Hematopoietic multipotent progenitor cell treated with erythropoietin and hydrocortisone succinate and interleukin-3 and kit ligand, for 17 days (in vitro differentiated cells): ENCODE results near the gene GPRIN3.
"Not testable (repeated sequence)": the region's sequence is repeated elsewhere in the genome, so short reads cannot be mapped to it uniquely, and the experiment has no call there.

Source experiments
- DNase-seq: peaks from one replicate; pipeline ENCODE4 v3.0.0-alpha.2; 2015; ENCODE audit warnings: low spot score

The GPRIN3 gene

GRCh38 chr4:89311433-89311832 is 3.8 kb upstream of the GPRIN3 start:
- DNase-seq, result no peak

GRCh38 chr4:89309154-89309553 is 1.6 kb upstream of the GPRIN3 start:
- DNase-seq, result not testable (repeated sequence)

- DNase-seq, result no peak
Observed at GRCh38 chr4:89308161-89308500, 531 bp upstream of the GPRIN3 start.

- no peak for DNase-seq
Observed at GRCh38 chr4:89307178-89307445, 488 bp downstream of the GPRIN3 start.

- DNase-seq, result no peak
Observed at GRCh38 chr4:89306486-89307177, 968 bp downstream of the GPRIN3 start.

- no peak for DNase-seq
Observed at GRCh38 chr4:89305712-89306437, 1.7 kb downstream of the GPRIN3 start.

- DNase-seq, result no peak
Observed at GRCh38 chr4:89305028-89305427, 2.6 kb downstream of the GPRIN3 start.

GRCh38 chr4:89303814-89304388 is 3.7 kb downstream of the GPRIN3 start:
- DNase-seq, result no peak

- DNase-seq, result no peak
Observed at GRCh38 chr4:89303177-89303576, 4.4 kb downstream of the GPRIN3 start.

- no peak for DNase-seq
Observed at GRCh38 chr4:89301902-89302301, 5.7 kb downstream of the GPRIN3 start.

GRCh38 chr4:89301003-89301402 is 6.6 kb downstream of the GPRIN3 start:
- DNase-seq, result no peak

- no peak for DNase-seq
Observed at GRCh38 chr4:89300499-89300898, 7.1 kb downstream of the GPRIN3 start.

- no peak for DNase-seq
Observed at GRCh38 chr4:89300060-89300459, 7.5 kb downstream of the GPRIN3 start.

- DNase-seq, result peak; percentile 11
Observed at GRCh38 chr4:89299153-89299791, 8.3 kb downstream of the GPRIN3 start.

GRCh38 chr4:89298788-89299152 is 8.8 kb downstream of the GPRIN3 start:
- no peak for DNase-seq

GRCh38 chr4:89298155-89298554 is 9.4 kb downstream of the GPRIN3 start:
- DNase-seq, result no peak

- no peak for DNase-seq
Observed at GRCh38 chr4:89296896-89297295, 10.7 kb downstream of the GPRIN3 start.

GRCh38 chr4:89296399-89296798 is 11.2 kb downstream of the GPRIN3 start:
- DNase-seq, result no peak

- DNase-seq, result no peak
Observed at GRCh38 chr4:89295415-89295927, 12.1 kb downstream of the GPRIN3 start.

- DNase-seq, result no peak
Observed at GRCh38 chr4:89294573-89295269, 12.9 kb downstream of the GPRIN3 start.

- DNase-seq, result no peak
Observed at GRCh38 chr4:89293299-89293698, 14.3 kb downstream of the GPRIN3 start.

- no peak for DNase-seq
Observed at GRCh38 chr4:89290727-89291516, 16.7 kb downstream of the GPRIN3 start.
